ENCODE results near the gene AP5S1.

GRCh38 chr20:3846740-3847428 lies 26.5 kb downstream of the AP5S1 start, which contains the start of gene MAVS:
- TF ChIP-seq RFX5 (IDR thresholded peaks at IDR 0.05; ENCODE audit: low read depth, low read length) (no peak), CTCF (conservative IDR thresholded peaks at IDR 0.05; ENCODE audit: low read depth, low read length) (no peak), MXI1 (IDR thresholded peaks at IDR 0.05; ENCODE audit: borderline replicate concordance, low read depth, low read length) (peak; percentile 69; the same call in 1 of the 2 replicates), RAD21 (IDR thresholded peaks at IDR 0.05; ENCODE audit: low read length) (no peak), POLR2A (IDR thresholded peaks at IDR 0.05; ENCODE audit: low read depth, low read length) (peak; percentile 82), BHLHE40 (IDR thresholded peaks at IDR 0.05; ENCODE audit: low read depth, low read length) (no peak), SMC3 (IDR thresholded peaks at IDR 0.05; ENCODE audit: low read depth, low read length) (no peak), MAZ (IDR thresholded peaks at IDR 0.05; ENCODE audit: borderline replicate concordance, low read depth, low read length) (peak; percentile 8; the same call in 1 of the 2 replicates), USF2 (IDR thresholded peaks at IDR 0.05; ENCODE audit: low read depth, low read length) (peak; percentile 63), RCOR1 (IDR thresholded peaks at IDR 0.05; ENCODE audit: insufficient replicate concordance, low read length) (no peak)

All from IMR-90 (cell line).